Karpas-422 (cell line): ENCODE data around the gene LMBR1. TPM values are rescaled to one million over a fixed set of nuclear protein-coding genes. Genes with fewer than 3 reads are reported as not detected.

Experiments
- DNase-seq: peaks from one replicate; pipeline ENCODE4 v3.0.0-alpha.2; 2015
- H2AFZ ChIP-seq: fragments of 200-600 bp; sonication (generic); 2 replicates; pipeline ENCODE4 v1.6.1; 2014; ENCODE audit warnings: antibody characterized with exemption, low read length, mixed read lengths
- H3K27ac ChIP-seq: fragments of 200-600 bp; sonication (generic); 2 replicates; pipeline ENCODE4 v1.5.1; 2014; ENCODE audit warnings: mild to moderate bottlenecking, low read length, moderate library complexity
- H3K27me3 ChIP-seq: fragments of 200-600 bp; sonication (generic); 2 replicates; pipeline ENCODE4 v1.6.1; 2014; ENCODE audit warnings: low read length, mixed read lengths
- H3K36me3 ChIP-seq: fragments of 200-600 bp; sonication (generic); 2 replicates; pipeline ENCODE4 v1.6.1; 2014; ENCODE audit warnings: low read length, mixed read lengths; ENCODE audit not compliant: insufficient read depth
- H3K4me1 ChIP-seq: fragments of 200-600 bp; sonication (generic); 2 replicates; pipeline ENCODE4 v1.6.1; 2014; ENCODE audit warnings: mild to moderate bottlenecking, low read length, mixed read lengths
- H3K4me2 ChIP-seq: fragments of 200-600 bp; sonication (generic); 2 replicates; pipeline ENCODE4 v1.6.1; 2014; ENCODE audit warnings: low read length, low read depth, mild to moderate bottlenecking; ENCODE audit not compliant: poor library complexity, severe bottlenecking
- H3K4me3 ChIP-seq: fragments of 200-600 bp; sonication (generic); 2 replicates; pipeline ENCODE4 v1.5.1; 2014; ENCODE audit warnings: mild to moderate bottlenecking, antibody characterized with exemption, low read length, mixed read lengths
- H3K79me2 ChIP-seq: fragments of 200-600 bp; sonication (generic); 2 replicates; pipeline ENCODE4 v1.6.1; 2014; ENCODE audit warnings: mild to moderate bottlenecking, low read length, mixed read lengths
- H3K9ac ChIP-seq: fragments of 200-600 bp; sonication (generic); 2 replicates; pipeline ENCODE4 v1.6.0; 2014; ENCODE audit warnings: low read length
- H3K9me2 ChIP-seq: fragments of 200-600 bp; sonication (generic), shearing (Covaris generic); replicated peaks from 2 replicates; pipeline ENCODE4 v1.6.0; 2014; ENCODE audit warnings: mild to moderate bottlenecking, low read length, moderate library complexity; ENCODE audit not compliant: insufficient read depth
- H3K9me3 ChIP-seq: fragments of 300-700, 200-600 bp; sonication (generic); 2 replicates; pipeline ENCODE4 v1.6.1; 2014; ENCODE audit warnings: low read length, mixed read lengths
- H4K20me1 ChIP-seq: fragments of 200-600 bp; sonication (generic); 2 replicates; pipeline ENCODE4 v1.6.1; 2014; ENCODE audit warnings: mild to moderate bottlenecking, antibody characterized with exemption, low read length, low read depth; ENCODE audit not compliant: insufficient read depth
- total RNA-seq: library from RNA; depleted of rRNA; stranded (reverse); fragments of >200 nt; shearing (Covaris generic); gene quantifications from 2 replicates; pipeline ENCODE4 v1.2.3, GENCODE V29; 2014; ENCODE audit warnings: low replicate concordance

The LMBR1 gene
- total RNA-seq, 1 experiment from 2014 or later = 202 TPM

- Histone ChIP-seq H3K9me2 (no peaks in the 10 kb centered on the region), H3K4me3 (no peak overlapping the region), H3K36me3 (peaks cover 33% of the 10 kb centered on the region; the same call in 1 of the 2 replicates), H3K9me3 (no peaks in the 10 kb centered on the region), H3K27me3 (no peaks in the 10 kb centered on the region), H3K9ac (no peak overlapping the region), H3K27ac (no peak overlapping the region), H2AFZ (no peak overlapping the region), H3K4me2 (no peak overlapping the region), H3K79me2 (peaks cover 79% of the 10 kb centered on the region), H3K4me1 (peaks cover 15% of the 10 kb centered on the region), H4K20me1 (no peaks in the 10 kb centered on the region)
- no peak for DNase-seq
These were observed 140.4 kb downstream of the LMBR1 start for GRCh38 chr7:156752367-156753228.

- H3K4me2 ChIP-seq = no peak overlapping the region
- no peak overlapping the region for H2AFZ ChIP-seq
- peaks cover 81% of the 10 kb centered on the region for H3K79me2 ChIP-seq
- H3K4me3 ChIP-seq = no peak overlapping the region
- H3K36me3 ChIP-seq = peaks cover 33% of the 10 kb centered on the region; the same call in 1 of the 2 replicates
- H3K4me1 ChIP-seq = peaks cover 15% of the 10 kb centered on the region
- H3K9me3 ChIP-seq = no peaks in the 10 kb centered on the region
- no peak overlapping the region for H3K27ac ChIP-seq
- no peaks in the 10 kb centered on the region for H4K20me1 ChIP-seq
- DNase-seq = no peak
- H3K9me2 ChIP-seq = no peaks in the 10 kb centered on the region
- H3K27me3 ChIP-seq = no peaks in the 10 kb centered on the region
- no peak overlapping the region for H3K9ac ChIP-seq
These were observed 141.7 kb downstream of the LMBR1 start for GRCh38 chr7:156751319-156751718.

- H3K9me3 ChIP-seq = no peaks in the 10 kb centered on the region
- peaks cover 86% of the 10 kb centered on the region for H3K79me2 ChIP-seq
- no peak overlapping the region for H2AFZ ChIP-seq
- H3K27ac ChIP-seq = no peak overlapping the region
- H4K20me1 ChIP-seq = no peaks in the 10 kb centered on the region
- H3K36me3 ChIP-seq = peaks cover 20% of the 10 kb centered on the region; the same call in 1 of the 2 replicates
- DNase-seq = no peak
- H3K4me1 ChIP-seq = no peaks in the 10 kb centered on the region
- no peaks in the 10 kb centered on the region for H3K27me3 ChIP-seq
- no peak overlapping the region for H3K4me3 ChIP-seq
- H3K9ac ChIP-seq = no peak overlapping the region
- H3K9me2 ChIP-seq = no peaks in the 10 kb centered on the region
- H3K4me2 ChIP-seq = no peak overlapping the region
These were observed 145.3 kb downstream of the LMBR1 start for GRCh38 chr7:156747718-156748117.

DNA sequence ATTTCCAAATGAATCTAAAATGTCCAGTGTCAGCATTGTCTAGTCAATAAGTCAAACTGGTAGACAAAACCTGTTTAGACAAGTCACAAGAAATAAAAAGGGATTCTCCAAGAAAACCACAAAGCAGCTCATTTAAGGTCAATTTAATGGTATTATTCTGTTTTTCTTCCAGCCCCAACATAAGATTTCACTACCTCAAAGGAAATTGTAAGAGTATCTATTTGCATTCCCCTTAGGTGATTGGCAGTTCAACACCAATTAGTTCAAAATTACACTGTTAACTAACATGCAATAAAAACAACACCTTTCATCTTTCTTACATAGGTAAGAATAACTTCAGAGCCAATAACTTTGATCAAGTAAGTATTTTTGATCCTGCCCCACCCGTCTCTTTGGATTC lies 146.1 kb downstream of the LMBR1 start:
- H3K9me2 ChIP-seq = no peaks in the 10 kb centered on the region
- no peak for DNase-seq
- no peaks in the 10 kb centered on the region for H3K27me3 ChIP-seq
- no peaks in the 10 kb centered on the region for H3K9me3 ChIP-seq
- no peak overlapping the region for H3K27ac ChIP-seq
- H3K36me3 ChIP-seq = peaks cover 17% of the 10 kb centered on the region; the same call in 1 of the 2 replicates
- H3K4me2 ChIP-seq = no peak overlapping the region
- H4K20me1 ChIP-seq = no peaks in the 10 kb centered on the region
- no peak overlapping the region for H3K9ac ChIP-seq
- H3K4me1 ChIP-seq = no peaks in the 10 kb centered on the region
- H3K79me2 ChIP-seq = peaks cover 86% of the 10 kb centered on the region
- no peak overlapping the region for H2AFZ ChIP-seq
- no peak overlapping the region for H3K4me3 ChIP-seq

DNA sequence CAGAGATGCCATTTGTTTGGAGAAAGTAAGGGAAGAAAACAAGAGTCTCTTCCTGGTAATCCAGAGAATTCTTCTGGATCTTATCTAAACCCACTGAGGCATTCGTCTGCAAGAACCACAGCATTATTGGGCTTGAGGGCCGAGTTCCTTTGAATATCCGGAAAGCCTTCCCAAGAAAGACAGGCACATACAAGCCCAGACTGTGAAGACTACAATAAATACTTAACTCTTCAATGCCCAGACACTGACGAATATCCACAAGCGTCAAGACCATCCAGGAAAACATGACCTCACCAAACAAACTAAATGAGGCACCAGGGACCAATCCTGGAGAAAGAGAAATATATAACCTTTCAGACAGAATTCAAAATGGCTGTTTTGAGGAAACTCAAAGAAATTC lies 153.4 kb downstream of the LMBR1 start:
- Histone ChIP-seq H3K9ac (no peak overlapping the region), H3K4me3 (no peak overlapping the region), H3K79me2 (peaks cover 65% of the 10 kb centered on the region), H2AFZ (no peak overlapping the region), H3K9me2 (no peaks in the 10 kb centered on the region), H3K36me3 (peaks cover 20% of the 10 kb centered on the region), H3K27me3 (no peaks in the 10 kb centered on the region), H3K4me1 (no peaks in the 10 kb centered on the region), H3K27ac (no peak overlapping the region), H3K9me3 (no peaks in the 10 kb centered on the region), H3K4me2 (no peak overlapping the region), H4K20me1 (no peaks in the 10 kb centered on the region)
- DNase-seq = no peak

GRCh38 chr7:156735851-156736250 lies 157.1 kb downstream of the LMBR1 start:
- no peaks in the 10 kb centered on the region for H3K4me1 ChIP-seq
- H3K36me3 ChIP-seq = peaks cover 39% of the 10 kb centered on the region
- no peak overlapping the region for H3K4me3 ChIP-seq
- H3K27me3 ChIP-seq = no peaks in the 10 kb centered on the region
- no peak for DNase-seq
- no peaks in the 10 kb centered on the region for H3K9me2 ChIP-seq
- H4K20me1 ChIP-seq = no peaks in the 10 kb centered on the region
- no peak overlapping the region for H3K9ac ChIP-seq
- H3K4me2 ChIP-seq = no peak overlapping the region
- no peaks in the 10 kb centered on the region for H3K9me3 ChIP-seq
- H3K27ac ChIP-seq = no peak overlapping the region
- peaks cover 54% of the 10 kb centered on the region for H3K79me2 ChIP-seq
- H2AFZ ChIP-seq = no peak overlapping the region

DNA sequence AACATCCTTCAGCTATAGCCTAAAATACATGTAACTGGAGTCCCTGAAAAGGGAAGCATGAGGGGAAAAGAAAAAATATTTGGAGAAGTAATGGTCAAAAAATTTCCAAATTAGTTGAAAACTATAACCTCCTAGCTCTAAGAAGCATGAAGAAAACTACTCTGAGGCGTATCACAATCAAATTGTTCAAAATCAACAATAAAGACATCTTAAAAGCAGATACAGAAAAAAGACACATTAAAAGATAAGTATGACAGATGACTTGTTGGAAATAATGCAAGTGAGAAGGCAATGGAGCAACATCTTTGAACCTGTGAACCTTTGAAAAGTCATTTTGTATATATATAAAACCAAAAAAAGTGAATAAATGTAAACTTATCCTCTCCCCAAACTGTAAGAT lies 159.3 kb downstream of the LMBR1 start:
- H3K27me3 ChIP-seq = no peaks in the 10 kb centered on the region
- peaks cover 42% of the 10 kb centered on the region for H3K79me2 ChIP-seq
- no peak overlapping the region for H3K27ac ChIP-seq
- no peak for DNase-seq
- H3K9me2 ChIP-seq = no peaks in the 10 kb centered on the region
- no peaks in the 10 kb centered on the region for H3K4me1 ChIP-seq
- H2AFZ ChIP-seq = no peak overlapping the region
- no peak overlapping the region for H3K4me2 ChIP-seq
- H3K36me3 ChIP-seq = peaks cover 39% of the 10 kb centered on the region
- no peaks in the 10 kb centered on the region for H3K9me3 ChIP-seq
- no peaks in the 10 kb centered on the region for H4K20me1 ChIP-seq
- H3K9ac ChIP-seq = no peak overlapping the region
- H3K4me3 ChIP-seq = no peak overlapping the region

DNA sequence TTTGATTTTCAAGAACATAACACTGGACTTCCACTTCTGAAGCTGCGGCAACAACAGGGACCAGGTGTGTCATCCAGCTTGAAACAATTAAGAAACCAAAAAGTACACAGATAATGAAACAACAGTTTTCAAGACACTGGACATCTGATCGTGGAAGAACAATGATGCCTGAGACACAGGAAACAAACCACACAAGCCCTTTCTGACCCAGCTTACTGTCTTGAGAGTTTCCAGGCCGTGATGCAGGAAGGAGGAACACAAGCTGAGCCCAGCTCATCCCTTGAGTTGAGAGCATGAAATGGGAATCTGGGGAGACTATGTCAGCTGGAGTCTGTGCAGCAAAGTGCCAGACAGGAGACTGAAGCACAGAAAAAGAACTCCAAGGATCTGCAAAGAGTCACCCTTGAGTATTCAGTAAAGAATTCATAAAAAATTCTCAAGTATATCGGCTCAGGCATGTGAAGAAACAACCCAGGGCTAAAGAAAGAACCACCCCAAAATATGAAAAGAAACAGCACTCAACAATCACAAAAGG lies 160.8 kb downstream of the LMBR1 start:
- H3K9me2 ChIP-seq = no peaks in the 10 kb centered on the region
- DNase-seq = no peak
- no peaks in the 10 kb centered on the region for H3K27me3 ChIP-seq
- no peak overlapping the region for H2AFZ ChIP-seq
- no peak overlapping the region for H3K4me3 ChIP-seq
- H3K36me3 ChIP-seq = peaks cover 43% of the 10 kb centered on the region
- H3K4me2 ChIP-seq = no peak overlapping the region
- peaks cover 49% of the 10 kb centered on the region for H3K79me2 ChIP-seq
- H3K9me3 ChIP-seq = no peaks in the 10 kb centered on the region
- H3K4me1 ChIP-seq = no peaks in the 10 kb centered on the region
- no peaks in the 10 kb centered on the region for H4K20me1 ChIP-seq
- H3K9ac ChIP-seq = no peak overlapping the region
- no peak overlapping the region for H3K27ac ChIP-seq
